Eye (tissue), 1 donor: Measurements from ENCODE around the gene POLR2E.
A peak's percentile ranks its signal among the peaks of the same experiment; 100 is the strongest.
"Not testable (repeated sequence)": the region's sequence is repeated elsewhere in the genome, so short reads cannot be mapped to it uniquely, and the experiment has no call there.

Source experiments
- DNase-seq: peaks from one replicate; pipeline ENCODE4 v3.0.0-alpha.2; 2015

The POLR2E gene

DNA sequence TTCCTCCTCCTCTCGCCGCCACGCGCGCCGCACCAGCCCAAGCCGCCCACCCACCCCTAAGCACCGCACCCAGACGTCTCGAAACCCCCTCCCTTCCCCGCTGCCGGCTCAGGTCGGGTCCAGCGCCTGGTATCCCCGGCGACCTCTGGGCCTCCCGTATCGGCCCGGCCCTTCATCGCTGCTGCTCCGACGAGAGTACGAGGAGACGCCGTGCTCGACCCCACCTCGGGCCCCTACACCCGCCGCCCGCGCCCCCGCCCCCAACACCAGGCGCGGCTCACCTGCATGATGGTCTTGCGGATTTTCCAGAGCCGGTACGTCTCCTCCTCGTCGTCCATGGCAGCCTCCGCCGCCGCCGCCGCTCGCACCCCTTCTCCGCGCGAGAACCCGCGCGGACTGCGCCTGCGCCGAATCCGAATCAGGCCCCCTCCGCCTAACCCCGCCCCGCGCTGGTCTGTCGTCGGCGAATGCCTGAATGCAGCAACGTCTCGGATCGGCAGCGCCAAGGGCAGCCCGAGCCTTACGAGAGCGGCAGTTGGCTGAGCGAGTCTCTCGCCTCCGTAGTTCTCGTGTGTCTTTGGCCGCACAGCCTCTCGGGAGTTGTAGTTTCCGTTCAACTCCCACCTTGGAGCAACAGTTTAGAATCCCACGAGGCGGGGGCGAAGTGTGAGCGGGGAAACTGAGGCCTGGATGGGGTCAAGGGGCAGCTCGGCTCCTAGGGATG, at the start of gene POLR2E:
Gene POLR2E (minus strand): TSS at position 398 of the 724 bp plus-strand sequence. CDS start 60 bp downstream, at position 338.
- peak; percentile 99 for DNase-seq

DNA sequence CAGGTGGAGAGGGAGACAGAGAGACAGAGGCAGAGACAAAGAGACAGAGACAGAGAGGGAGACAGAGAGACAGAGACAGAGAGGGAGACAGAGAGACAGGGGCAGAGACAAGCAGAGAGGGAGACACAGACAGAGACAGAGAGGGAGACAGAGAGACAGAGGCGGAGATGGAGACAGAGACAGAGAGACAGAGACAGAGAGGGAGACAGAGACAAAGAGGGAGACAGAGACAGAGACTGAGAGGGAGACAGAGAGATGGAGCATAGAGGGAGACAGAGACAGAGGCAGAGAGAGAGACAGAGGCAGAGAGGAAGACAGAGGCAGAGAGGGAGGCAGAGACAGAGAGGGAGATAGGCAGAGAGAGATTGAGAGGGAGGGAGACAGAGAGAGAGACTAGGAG, 49.6 kb upstream of the POLR2E start:
- DNase-seq: no peak

DNA sequence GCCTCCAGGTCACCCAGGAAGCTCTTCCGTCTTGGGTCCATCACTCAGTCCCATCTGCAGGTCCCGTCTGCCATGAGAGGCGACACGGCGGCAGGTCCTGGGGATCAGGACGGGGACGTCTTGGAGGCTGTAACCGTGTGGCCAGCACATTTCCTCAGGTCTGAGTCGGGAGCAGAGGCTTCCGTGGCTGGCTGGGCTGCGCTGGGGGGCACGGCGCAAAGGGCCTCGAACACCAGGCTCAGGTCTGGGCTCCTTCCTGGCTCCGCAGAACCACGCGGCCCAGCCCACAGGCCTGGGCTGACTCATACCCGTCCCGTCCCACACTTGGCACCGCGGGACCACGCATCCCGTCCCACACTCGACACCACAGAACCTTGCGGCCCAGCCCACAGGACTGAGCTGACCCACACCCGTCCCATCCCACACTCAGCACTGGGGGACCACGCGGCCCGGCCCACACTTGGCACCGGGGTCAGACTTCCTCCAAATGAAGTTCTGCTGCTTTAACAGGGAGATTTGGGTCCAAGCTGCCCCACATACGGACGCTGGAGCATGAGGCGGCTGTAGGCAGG, 48.7 kb upstream of the POLR2E start:
- DNase-seq: no peak

DNA sequence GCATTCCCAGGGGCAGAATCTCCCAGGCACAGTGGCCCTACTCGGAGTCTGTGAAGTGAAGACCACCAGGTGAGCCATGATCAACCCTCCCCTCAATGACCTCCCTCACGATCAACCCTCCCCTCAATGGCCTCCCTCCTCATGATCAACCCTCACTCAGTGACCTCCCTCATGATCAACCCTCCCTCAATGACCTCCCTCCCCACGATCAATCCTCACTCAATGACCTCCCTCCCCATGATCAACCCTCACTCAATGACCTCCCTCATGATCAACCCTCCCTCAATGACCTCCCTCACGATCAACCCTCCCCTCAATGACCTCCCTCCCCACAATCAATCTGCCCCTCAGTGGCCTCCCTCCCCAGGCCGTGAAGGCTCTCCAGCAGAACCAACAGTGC, 46.8 kb upstream of the POLR2E start:
- no peak for DNase-seq

DNA sequence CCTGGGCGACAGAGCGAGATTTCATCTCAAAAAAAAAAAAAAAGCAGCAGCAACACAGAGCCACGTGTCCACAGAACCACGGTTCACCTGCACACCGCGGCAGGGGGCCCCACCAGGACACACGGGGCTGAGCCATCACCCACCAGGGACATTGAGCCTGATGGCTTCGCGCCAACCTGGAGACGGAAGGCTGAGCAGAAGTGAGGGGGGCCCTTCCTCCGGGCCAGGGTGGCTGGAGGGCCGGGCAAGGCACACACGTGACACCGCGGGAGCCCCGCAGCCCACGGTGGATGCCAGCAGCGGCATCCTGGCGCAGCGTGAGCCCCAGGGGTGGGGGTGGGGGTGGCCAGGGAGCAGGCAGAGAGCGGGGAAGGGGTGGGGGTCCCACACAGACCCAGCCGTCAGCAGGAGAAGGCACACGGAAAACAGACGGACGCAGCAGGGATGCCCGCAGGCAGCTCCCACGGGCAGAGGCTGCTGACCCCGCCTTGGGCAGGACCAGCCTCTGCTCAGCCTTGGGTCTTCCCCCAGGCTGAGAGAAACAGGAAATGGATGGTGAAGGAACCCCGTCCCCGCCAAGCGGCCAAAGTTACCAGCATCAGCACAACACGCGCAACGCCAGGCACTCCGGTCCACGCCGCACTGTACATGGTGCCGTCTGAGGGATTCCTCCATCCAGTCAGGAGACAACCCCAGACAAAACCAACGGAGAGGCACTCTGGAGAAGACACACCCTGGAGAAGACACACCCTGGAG, 45.3 kb upstream of the POLR2E start:
- no peak for DNase-seq

DNA sequence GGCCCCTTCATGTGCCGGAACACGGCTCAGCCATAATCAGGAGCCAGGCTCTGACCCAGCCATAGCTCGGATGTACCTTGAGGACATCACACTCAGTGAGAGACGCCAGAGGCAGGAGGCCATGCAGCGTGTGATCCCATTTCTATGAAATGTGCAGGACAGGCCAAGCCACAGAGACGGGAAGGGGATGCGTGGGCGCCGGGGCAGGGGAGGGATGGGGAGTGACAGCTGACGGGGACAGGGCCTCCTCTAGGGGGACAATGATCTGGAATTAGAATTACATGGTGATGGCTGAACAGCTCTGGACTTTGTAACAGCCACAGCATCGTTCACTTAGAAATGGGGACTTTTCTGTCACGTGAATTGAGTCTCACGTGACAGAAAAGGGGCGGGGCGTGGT, 44.0 kb upstream of the POLR2E start:
- no peak for DNase-seq

DNA sequence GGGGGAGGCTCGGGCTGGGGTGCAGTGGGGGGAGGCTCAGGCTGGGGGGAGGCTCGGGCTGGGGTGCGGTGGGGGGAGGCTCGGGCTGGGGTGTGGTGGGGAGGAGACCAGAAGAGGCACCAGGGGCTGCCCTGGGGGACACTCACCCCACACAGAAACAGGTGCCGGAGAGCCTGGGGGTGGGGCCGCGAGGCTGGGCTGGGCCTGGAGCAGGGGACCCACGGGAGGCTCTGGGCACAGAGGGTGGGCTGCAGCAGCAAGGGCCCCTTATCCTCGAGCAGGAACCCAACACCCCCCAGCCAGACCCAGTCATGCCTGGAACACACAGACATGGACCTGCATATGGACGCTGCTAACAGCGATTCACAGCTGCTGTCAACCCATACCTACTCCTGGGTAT, 42.9 kb upstream of the POLR2E start:
- DNase-seq: no peak

DNA sequence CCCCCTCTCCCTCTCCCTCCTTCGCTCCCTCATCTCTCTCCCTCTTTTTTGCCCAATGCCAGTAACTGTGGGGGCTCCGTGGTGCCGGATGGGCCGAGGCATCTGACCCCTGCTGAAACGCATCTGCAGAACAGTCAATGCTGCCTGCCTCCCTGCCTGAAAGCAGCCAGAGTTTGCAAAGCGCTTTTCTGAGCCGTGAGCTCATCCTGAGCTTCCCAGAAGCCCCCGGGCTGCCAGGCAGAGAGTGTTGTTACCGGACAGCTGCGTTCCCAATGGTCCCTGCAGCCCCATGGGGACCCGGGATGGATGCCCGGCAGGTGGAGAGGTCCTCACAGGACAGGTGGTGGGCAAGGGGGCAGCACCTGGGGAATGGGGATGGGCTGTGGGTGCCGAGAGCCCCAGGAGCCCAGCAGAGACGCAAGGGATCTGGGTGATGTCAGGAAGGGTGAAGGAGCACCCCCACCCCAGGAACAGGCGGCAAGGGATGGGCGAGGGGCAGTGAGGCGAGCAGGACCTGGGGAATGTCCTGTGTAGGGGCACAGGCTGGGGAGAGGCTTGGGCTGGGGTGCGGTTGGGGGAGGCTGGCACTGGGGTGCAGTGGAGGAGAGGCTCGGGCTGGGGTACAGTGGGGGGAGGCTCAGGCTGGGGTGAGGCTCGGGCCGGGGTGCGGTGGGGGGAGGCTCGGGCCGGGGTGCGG, 41.6 kb upstream of the POLR2E start:
- DNase-seq: peak; percentile 16

DNA sequence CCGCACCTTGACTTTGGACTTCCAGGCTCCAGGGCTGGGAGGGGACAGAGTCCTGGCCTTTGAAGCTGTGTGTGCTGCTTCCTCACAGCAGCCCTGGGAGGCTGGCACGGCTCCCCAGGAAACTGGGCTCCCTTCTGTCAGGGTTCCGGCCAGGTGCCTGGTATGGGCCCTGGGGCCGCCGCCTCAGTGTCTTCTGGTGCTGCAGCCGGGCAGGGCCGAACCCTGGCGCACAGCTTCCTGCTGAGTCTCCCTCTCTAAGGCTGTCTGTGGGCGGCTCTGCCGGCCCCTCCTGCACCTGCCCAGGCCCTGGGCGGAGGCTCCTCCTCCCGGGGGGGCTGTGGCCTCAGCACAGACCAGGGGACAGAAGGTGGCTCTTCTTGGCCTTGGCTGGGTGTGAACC, 41.0 kb upstream of the POLR2E start:
- DNase-seq: no peak

DNA sequence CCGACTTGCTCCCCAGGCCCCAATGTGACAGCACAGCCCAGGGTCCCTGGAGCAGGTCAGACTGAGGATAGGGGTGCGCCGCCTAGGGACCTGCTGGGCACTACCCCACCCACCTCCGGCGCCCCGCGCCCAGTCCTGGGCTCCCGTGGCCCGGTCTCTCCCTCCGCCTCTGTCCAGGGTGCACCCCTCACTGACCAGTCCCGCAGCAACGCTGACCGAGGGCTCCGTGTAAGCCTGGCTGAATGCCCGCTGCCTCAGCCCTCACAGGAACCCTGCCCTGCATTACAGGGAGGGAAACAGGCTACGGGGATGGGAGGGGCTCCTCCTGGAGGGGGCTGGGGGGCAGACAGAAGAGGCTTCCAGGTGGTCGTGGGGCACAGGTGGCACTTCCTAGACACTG, 40.3 kb upstream of the POLR2E start:
- no peak for DNase-seq

DNA sequence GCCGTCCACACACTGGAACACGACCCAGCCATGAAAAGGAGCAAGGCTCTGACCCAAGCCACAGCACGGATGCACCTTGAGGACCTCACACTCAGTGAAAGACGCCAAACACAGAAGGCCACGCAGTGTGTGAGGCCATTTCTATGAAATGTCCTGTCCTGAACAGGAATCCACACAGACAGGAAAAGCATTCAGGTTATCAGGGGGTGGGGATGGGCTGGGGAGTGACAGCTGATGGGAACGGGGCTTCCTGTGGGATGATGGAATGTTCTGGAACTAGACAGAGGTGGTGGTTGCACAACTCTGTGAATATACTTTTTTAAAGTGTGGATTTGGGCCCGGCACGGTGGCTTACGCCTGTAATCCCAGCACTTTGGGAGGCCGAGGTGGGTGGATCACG, 39.3 kb upstream of the POLR2E start:
- DNase-seq: no peak

DNA sequence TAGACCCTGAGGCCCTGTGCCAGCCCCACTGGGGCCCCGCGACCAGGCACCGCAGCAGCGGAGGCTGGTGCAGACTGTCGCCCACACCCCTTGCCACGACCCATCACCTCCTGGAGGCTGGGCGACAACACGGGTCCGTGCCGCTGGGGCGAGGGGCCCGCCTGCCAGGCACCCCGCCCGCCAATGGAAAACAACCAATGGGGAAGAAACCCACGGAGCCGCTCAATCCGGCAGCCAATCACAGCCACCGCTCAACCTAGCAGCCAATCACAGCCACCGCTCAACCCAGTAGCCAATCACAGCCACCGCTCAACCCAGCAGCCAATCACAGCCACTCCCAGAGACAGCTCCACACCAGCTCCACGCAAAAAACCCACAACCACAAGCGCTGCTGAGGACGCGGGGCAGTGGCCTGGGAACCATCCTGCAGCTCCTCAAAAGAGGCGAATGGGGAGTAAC, 38.3 kb upstream of the POLR2E start:
- no peak for DNase-seq

DNA sequence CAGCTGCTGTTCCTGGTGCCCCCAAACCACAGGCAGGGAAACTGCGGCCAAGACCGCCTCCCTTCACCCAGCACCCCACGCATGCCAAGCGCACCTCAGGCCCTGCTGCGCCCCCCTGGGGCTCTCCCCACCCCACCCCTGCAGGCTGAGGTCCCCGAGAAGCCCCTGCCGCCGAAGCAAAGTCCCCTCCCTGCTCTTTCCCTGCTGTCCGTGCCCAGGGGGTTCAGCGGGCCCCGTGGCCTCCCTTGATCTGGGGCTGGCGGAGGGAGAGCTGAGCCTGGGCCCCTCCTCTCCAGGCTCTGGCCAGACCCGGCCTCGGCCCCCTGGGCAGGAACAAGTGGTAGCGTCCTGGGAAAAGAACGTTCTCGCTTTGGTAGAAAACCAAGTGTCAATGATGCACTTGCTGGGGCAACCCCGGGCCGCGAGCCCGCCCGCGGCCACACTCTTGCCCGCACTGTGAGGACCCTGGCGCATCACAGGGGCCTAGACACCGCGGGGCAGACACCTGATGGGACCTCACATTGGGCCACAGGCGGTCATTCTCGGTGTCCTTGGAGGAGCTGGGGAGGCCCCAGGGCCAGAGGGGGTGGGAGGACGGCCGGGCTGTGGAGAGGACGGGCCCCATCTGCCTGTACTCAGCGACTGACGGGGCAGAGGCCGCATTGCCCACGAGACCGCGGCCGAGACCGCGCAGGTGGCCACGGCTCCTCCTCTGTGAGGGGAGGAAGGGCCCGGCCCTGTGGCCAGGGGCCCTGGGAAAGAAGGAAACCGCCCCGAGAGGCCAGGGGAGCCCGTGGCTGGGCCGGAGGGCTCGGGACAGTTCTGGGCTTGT, 37.6 kb upstream of the POLR2E start:
- no peak for DNase-seq

DNA sequence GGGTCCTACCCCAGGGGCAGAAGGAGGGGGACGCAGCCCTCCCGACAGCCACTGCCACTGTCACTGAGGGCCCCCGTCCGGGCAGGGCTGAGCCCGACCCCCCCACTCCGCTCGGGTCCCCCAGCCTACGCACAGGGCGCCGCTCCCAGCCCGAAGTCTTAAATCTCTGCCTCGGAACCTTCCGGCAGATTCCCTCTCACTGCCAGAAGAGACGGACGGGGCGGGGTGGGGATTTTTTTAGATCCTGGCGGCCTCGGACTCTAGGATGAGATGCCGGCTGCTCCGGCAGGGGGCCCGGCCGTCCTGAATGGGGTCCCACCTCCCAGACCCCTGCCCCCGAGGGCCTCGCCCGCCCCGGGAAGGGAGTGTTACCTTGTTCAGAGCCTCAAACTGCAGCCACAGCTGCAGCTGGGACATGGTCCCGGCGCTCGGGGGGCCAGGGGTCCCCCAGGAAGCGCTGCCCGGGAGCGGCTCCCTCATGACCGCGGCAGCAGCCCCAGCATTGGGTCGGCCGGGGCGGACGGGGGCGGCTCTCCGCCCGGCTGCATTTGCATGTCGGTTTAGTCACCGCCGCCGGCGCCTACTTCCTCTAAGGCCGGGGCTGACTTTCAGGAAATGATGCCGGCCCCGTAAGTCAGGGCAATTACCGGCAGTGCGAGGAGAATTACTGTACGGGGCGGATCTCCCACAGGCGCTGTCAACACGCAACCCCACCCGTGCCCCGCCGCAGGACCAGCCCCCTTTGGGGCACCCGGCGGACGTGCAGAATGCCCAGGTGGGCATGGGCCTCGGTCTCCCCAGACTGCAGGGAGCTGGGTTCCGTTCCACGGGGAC, 36.8 kb upstream of the POLR2E start:
- peak; percentile 72 for DNase-seq

DNA sequence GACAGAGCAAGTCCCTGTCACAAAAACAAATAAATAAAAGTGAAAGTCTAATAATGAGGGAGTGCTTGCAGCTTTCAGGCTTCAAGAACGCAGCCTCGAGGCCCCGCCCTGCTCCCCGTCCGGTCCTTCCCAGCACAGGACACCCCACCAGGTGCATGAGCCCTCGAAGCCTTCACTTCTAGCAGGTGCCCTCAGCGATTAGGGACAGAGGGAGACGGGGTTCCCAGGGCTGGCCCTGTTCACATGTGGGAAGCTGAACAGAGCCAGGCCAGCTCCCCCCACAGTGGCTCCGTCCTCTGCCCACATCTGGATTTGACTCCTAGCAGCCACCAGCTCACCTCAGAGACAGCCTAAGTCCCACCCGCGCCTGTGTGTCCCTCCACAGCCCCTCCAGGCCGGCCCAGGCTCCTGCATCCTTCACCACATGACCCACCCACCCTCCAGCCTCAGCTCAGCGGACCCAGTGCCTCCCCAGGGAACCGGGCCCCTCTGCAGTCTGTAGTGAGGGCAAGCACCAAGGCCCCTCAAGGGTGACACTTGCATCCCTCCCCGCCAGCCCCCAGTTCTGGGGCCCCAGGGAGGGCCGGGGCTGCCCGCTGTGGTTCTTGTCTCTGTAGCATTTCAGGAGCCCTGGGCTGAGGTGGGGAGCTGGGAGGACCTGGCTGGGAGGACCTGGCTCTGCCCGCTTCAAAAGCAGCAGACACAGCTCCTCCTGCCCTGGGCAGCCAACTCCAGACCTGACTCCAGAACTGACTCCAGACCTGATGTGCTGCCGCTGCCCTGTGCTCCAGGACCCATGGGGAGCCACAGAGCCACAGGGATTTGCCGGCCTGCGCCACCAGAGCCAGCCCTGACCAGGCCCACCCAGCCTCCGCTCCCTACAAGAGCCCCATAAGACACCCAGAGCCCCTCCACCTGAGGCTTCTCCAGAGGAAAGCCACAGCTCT, 35.9 kb upstream of the POLR2E start:
- no peak for DNase-seq

DNA sequence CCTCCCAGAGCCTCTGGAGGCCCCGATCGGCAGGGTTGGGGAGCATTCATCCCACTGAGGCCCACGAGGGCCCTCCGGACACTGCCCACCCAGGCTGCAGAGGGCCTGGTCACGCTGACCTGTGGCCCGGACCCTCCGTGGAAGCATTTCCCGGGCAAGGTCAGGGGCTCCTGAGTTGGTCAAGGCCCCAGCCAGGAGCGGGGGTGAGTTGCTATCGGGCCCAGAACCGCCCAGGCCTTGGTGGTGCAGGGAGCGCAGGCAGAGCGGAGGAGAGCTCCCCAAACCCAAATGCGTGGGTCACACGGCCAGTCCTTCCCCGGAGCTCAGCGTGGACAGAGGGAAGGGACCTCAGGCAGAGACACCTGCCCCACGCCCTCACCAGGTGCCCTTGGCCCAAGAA, 34.4 kb upstream of the POLR2E start:
- no peak for DNase-seq

DNA sequence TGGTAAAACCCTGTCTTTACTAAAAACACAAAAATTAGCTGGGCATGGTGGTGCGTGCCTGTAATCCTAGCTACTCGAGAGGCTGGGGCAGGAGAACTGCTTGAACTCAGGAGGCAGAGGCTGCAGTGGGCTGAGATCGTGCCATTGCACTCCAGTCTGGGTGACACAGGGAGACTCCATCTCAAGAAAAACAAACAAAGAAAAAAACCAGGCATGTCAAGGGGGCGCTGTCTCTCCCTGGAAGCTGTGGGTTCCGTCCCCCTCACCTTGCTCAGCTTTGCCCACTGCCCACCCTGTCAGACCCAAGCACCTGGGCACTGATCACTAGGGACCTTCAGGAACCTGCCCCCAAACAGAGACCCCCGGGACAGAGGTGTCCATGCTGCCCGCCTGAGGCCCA, 33.9 kb upstream of the POLR2E start:
- not testable (repeated sequence) for DNase-seq

DNA sequence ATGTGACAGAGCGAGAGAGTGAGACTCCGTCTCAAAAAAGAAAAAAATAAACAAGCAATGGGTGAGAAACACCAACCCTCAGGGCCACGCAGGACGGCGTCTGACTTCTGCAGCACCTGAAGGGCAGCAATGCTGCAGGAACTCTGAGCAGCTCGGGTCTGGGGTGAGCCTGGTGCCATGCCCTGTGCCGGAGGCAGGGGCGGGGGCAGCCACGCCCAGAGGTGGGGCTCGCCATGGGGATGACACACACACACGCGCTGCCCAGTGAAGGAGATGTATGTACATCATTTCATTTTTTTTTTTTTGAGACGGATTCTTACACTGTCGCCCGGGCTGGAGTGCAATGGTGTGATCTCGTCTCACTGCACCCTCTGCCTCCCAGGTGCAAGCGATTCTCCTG, 32.9 kb upstream of the POLR2E start:
- no peak for DNase-seq

DNA sequence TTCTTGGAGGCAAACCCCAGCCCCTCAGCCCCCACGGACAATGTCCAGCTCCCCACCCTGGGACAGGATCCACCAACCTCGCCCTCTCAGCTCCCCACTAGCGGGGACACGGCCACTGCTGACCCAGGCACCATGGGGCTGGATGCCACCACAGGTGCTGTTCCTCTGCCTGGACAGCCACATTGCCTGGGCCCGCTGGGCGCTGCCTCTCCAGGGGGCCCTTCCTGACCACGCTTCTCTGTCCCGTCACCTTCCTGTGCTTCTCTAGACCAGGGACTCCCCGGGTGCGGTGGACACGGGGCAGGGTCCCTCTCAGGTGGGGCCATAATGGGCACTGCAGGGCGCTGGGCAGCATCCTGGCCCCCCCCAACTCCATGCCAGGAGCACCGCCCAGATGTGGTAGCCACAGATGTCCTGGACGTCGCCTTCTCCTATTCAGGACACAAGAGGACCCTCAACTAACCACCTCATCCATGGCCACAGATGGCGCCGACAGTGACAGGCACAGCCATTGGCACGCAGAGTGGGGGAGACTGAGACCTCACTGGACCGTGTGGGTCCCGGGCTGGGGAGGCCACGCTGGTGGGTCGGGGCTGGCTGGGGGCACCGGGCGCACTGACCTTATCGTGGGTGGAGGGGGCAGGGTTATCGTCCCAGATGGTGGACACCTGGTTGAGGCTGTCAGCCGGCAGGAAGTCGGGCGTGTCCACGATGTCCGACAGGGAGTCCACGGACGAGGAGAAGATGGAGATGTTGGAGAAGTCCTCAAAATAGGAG, 32.0 kb upstream of the POLR2E start:
- no peak for DNase-seq
